ENCODE results near the gene CTNNA3. TPM values are rescaled to one million over a fixed set of nuclear protein-coding genes. Genes with fewer than 3 reads are reported as not detected.

The CTNNA3 gene
- total RNA-seq, 1 experiment from 2014 or later = not detected

DNA sequence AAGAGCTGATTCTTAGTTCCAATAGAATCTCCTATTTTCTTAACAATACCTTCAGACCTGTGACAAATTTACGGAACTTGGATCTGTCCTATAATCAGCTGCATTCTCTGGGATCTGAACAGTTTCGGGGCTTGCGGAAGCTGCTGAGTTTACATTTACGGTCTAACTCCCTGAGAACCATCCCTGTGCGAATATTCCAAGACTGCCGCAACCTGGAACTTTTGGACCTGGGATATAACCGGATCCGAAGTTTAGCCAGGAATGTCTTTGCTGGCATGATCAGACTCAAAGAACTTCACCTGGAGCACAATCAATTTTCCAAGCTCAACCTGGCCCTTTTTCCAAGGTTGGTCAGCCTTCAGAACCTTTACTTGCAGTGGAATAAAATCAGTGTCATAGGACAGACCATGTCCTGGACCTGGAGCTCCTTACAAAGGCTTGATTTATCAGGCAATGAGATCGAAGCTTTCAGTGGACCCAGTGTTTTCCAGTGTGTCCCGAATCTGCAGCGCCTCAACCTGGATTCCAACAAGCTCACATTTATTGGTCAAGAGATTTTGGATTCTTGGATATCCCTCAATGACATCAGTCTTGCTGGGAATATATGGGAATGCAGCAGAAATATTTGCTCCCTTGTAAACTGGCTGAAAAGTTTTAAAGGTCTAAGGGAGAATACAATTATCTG lies 768.6 kb downstream of the CTNNA3 start:
- peaks cover 27% of the 10 kb centered on the region for H3K4me1 Mint-ChIP-seq (ENCODE audit: low read depth, unreplicated experiment)
- no peak overlapping the region for H3K27ac Mint-ChIP-seq (ENCODE audit: unreplicated experiment)
- H3K9me3 Mint-ChIP-seq (ENCODE audit: low read depth, unreplicated experiment) = no peaks in the 10 kb centered on the region
- TF ChIP-seq, protein P1, sequence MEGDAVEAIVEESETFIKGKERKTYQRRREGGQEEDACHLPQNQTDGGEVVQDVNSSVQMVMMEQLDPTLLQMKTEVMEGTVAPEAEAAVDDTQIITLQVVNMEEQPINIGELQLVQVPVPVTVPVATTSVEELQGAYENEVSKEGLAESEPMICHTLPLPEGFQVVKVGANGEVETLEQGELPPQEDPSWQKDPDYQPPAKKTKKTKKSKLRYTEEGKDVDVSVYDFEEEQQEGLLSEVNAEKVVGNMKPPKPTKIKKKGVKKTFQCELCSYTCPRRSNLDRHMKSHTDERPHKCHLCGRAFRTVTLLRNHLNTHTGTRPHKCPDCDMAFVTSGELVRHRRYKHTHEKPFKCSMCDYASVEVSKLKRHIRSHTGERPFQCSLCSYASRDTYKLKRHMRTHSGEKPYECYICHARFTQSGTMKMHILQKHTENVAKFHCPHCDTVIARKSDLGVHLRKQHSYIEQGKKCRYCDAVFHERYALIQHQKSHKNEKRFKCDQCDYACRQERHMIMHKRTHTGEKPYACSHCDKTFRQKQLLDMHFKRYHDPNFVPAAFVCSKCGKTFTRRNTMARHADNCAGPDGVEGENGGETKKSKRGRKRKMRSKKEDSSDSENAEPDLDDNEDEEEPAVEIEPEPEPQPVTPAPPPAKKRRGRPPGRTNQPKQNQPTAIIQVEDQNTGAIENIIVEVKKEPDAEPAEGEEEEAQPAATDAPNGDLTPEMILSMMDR (IDR thresholded peaks at IDR 0.05; ENCODE audit: unreplicated experiment) = no peak
- no peak overlapping the region for H3K4me3 Mint-ChIP-seq (ENCODE audit: low read depth, unreplicated experiment)
- CTCF ChIA-PET = no interaction called here
- no TSS peak for BruUV-seq (replicated peaks)
- peaks cover 28% of the 10 kb centered on the region for H3K27me3 Mint-ChIP-seq (ENCODE audit: unreplicated experiment)
- H3K36me3 Mint-ChIP-seq (ENCODE audit: insufficient read depth, unreplicated experiment) = no peaks in the 10 kb centered on the region
- intact Hi-C loops (cut with micrococcal nuclease; ENCODE audit: unreplicated experiment) = loop anchor here (5.0 to 10.0 kb wide), 3 partner anchors 120 to 623 kb away; no protein-coding TSS in a partner anchor
- DNase-seq = no peak

DNA sequence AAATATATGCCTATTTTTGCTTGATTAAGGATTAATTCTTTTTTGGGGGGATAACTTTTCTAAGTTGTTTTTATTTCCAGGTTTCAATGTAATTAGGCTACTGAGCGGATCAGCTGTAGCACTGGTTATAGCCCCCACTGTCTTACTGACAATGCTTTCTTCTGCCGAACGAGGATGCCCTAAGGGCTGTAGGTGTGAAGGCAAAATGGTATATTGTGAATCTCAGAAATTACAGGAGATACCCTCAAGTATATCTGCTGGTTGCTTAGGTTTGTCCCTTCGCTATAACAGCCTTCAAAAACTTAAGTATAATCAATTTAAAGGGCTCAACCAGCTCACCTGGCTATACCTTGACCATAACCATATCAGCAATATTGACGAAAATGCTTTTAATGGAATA lies 769.2 kb downstream of the CTNNA3 start:
- no peak overlapping the region for H3K4me3 Mint-ChIP-seq (ENCODE audit: low read depth, unreplicated experiment)
- H3K36me3 Mint-ChIP-seq (ENCODE audit: insufficient read depth, unreplicated experiment) = no peaks in the 10 kb centered on the region
- H3K4me1 Mint-ChIP-seq (ENCODE audit: low read depth, unreplicated experiment) = peaks cover 27% of the 10 kb centered on the region
- H3K9me3 Mint-ChIP-seq (ENCODE audit: low read depth, unreplicated experiment) = no peaks in the 10 kb centered on the region
- no peak overlapping the region for H3K27ac Mint-ChIP-seq (ENCODE audit: unreplicated experiment)
- H3K27me3 Mint-ChIP-seq (ENCODE audit: unreplicated experiment) = peaks cover 28% of the 10 kb centered on the region
- DNase-seq = no peak
- CTCF ChIA-PET = no interaction called here
- TF ChIP-seq, protein P1 (IDR thresholded peaks at IDR 0.05; ENCODE audit: unreplicated experiment) = no peak
- no TSS peak for BruUV-seq (replicated peaks)
- intact Hi-C loops (cut with micrococcal nuclease; ENCODE audit: unreplicated experiment) = loop anchor here (5.0 to 10.0 kb wide), 3 partner anchors 120 to 622 kb away; no protein-coding TSS in a partner anchor

DNA sequence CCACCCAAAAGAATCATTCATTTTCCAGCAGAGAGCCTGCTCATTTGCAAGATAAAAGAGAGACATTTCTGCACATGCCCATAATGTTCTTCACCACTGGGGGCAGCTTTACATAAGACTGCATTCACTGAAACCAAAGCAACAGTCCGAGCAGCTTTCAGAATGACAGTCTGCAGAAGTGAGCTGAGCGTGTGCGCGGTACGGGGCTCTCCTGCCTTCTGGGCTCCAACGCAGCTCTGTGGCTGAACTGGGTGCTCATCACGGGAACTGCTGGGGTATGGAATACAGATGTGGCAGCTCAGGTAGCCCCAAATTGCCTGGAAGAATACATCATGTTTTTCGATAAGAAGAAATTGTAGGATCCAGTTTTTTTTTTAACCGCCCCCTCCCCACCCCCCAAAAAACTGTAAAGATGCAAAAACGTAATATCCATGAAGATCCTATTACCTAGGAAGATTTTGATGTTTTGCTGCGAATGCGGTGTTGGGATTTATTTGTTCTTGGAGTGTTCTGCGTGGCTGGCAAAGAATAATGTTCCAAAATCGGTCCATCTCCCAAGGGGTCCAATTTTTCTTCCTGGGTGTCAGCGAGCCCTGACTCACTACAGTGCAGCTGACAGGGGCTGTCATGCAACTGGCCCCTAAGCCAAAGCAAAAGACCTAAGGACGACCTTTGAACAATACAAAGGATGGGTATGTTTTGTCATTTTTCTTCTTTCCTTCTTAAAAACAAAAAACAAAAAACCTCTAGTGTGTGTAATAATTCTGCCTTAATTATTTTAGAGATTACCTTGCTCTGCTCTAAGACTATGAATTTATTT lies 769.9 kb downstream of the CTNNA3 start, which contains the start of gene LRRTM3:
Gene LRRTM3, plus strand, starts transcription at position 141 of the 820 bp plus-strand sequence.
- peak; percentile 72 for DNase-seq
- Mint-ChIP-seq H3K27ac (ENCODE audit: unreplicated experiment) (no peak within 1 kb of the TSS), H3K4me1 (ENCODE audit: low read depth, unreplicated experiment) (peaks cover 27% of the 10 kb centered on the region), H3K4me3 (ENCODE audit: low read depth, unreplicated experiment) (peak within 1 kb of the TSS; percentile 53), H3K9me3 (ENCODE audit: low read depth, unreplicated experiment) (peaks cover 5% of the 10 kb centered on the region), H3K27me3 (ENCODE audit: unreplicated experiment) (peaks cover 28% of the 10 kb centered on the region), H3K36me3 (ENCODE audit: insufficient read depth, unreplicated experiment) (no peaks in the 10 kb centered on the region)
- CTCF ChIA-PET = interaction anchor here (0.7 to 1.4 kb wide), 7 partner anchors 10 to 340 kb away, joined by 3 to 7 read pairs (median 3); no protein-coding TSS in a partner anchor
- intact Hi-C loops (cut with micrococcal nuclease; ENCODE audit: unreplicated experiment) = loop anchor here (5.0 to 10.0 kb wide), 3 partner anchors 119 to 621 kb away; no protein-coding TSS in a partner anchor
- no TSS peak for BruUV-seq (replicated peaks)
- TF ChIP-seq, protein P1 (IDR thresholded peaks at IDR 0.05; ENCODE audit: unreplicated experiment) = peak; percentile 66

DNA sequence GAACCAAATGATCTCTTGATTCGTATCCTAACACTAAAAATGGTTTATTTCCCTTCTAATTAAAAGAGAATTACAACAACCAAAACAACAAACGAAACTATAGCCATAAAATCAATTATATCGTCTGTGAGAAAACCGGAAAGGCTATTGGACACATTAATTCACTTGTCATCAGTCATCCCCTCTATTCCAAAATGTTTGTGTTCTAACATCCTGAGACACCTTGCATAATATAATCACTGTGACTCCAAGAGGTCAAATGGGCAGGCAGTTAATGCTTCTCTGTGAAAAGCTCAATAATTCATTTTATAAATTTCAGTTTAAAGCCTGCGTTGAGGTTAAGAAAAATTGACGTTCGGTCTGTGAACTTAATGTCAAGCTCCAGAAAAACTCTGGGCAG lies 770.6 kb downstream of the CTNNA3 start:
- H3K27me3 Mint-ChIP-seq (ENCODE audit: unreplicated experiment) = peaks cover 28% of the 10 kb centered on the region
- CTCF ChIA-PET = interaction anchor here (0.6 to 1.4 kb wide), 8 partner anchors 11 to 888 kb away, joined by 3 to 7 read pairs (median 3); no protein-coding TSS in a partner anchor
- H3K9me3 Mint-ChIP-seq (ENCODE audit: low read depth, unreplicated experiment) = peaks cover 5% of the 10 kb centered on the region
- peaks cover 27% of the 10 kb centered on the region for H3K4me1 Mint-ChIP-seq (ENCODE audit: low read depth, unreplicated experiment)
- TF ChIP-seq, protein P1 (IDR thresholded peaks at IDR 0.05; ENCODE audit: unreplicated experiment) = no peak
- BruUV-seq (replicated peaks) = no TSS peak
- H3K36me3 Mint-ChIP-seq (ENCODE audit: insufficient read depth, unreplicated experiment) = no peaks in the 10 kb centered on the region
- no peak overlapping the region for H3K27ac Mint-ChIP-seq (ENCODE audit: unreplicated experiment)
- DNase-seq = no peak
- intact Hi-C loops (cut with micrococcal nuclease; ENCODE audit: unreplicated experiment) = loop anchor here (5.0 to 10.0 kb wide), 3 partner anchors 118 to 621 kb away; no protein-coding TSS in a partner anchor
- no peak overlapping the region for H3K4me3 Mint-ChIP-seq (ENCODE audit: low read depth, unreplicated experiment)
